Central memory CD8-positive, alpha-beta T cell (primary cell): ENCODE data around the gene NFATC1.

Experiments used
- ATAC-seq: fragments of 150-1000 bp; cut with Tn5 transposase; replicated peaks from 2 replicates; pipeline ENCODE4 v1.10.0; 2022; ENCODE audit warnings: mild to moderate bottlenecking, moderate FRiP score, moderate number of reproducible peaks; ENCODE audit not compliant: poor library complexity, severe bottlenecking; ENCODE audit errors: extremely low read depth
- DNase-seq, 2 donors: peaks; one replicate each; pipeline ENCODE4 v3.0.0; 2021; ENCODE audit warnings: low spot score in 2 of 2
- H3K27ac Mint-ChIP-seq: one replicate; pipeline ENCODE4 v1.8.0; 2022; ENCODE audit warnings: low read depth, mild to moderate bottlenecking, moderate library complexity, mixed read lengths
- H3K27me3 Mint-ChIP-seq: one replicate; pipeline ENCODE4 v1.8.0; 2022; ENCODE audit warnings: mixed read lengths
- H3K36me3 Mint-ChIP-seq: one replicate; pipeline ENCODE4 v1.8.0; 2022; ENCODE audit warnings: mild to moderate bottlenecking, moderate library complexity, mixed read lengths; ENCODE audit not compliant: insufficient read depth
- H3K4me1 Mint-ChIP-seq: one replicate; pipeline ENCODE4 v1.8.0; 2022; ENCODE audit warnings: mixed read lengths
- H3K4me3 Mint-ChIP-seq: one replicate; pipeline ENCODE4 v1.8.0; 2022; ENCODE audit warnings: mild to moderate bottlenecking, moderate library complexity, mixed read lengths
- H3K9me3 Mint-ChIP-seq: one replicate; pipeline ENCODE4 v1.8.0; 2022; ENCODE audit warnings: mixed read lengths

Gene NFATC1

GRCh38 chr18:79490626-79491041, 94.9 kb downstream of the NFATC1 start:
- Mint-ChIP-seq H3K27me3 (no peaks in the 10 kb centered on the region), H3K36me3 (peaks cover 26% of the 10 kb centered on the region), H3K27ac (peak overlapping the region; percentile 89), H3K4me3 (no peak overlapping the region), H3K4me1 (peaks cover 18% of the 10 kb centered on the region), H3K9me3 (no peaks in the 10 kb centered on the region)
- ATAC-seq = no peak
- DNase-seq = no peak

GRCh38 chr18:79491081-79491551, 95.4 kb downstream of the NFATC1 start:
- no peak for DNase-seq
- Mint-ChIP-seq H3K4me1 (peaks cover 18% of the 10 kb centered on the region), H3K27me3 (no peaks in the 10 kb centered on the region), H3K9me3 (no peaks in the 10 kb centered on the region), H3K27ac (peak overlapping the region; percentile 89), H3K36me3 (peaks cover 23% of the 10 kb centered on the region), H3K4me3 (no peak overlapping the region)
- no peak for ATAC-seq

GRCh38 chr18:79493211-79493800, 97.6 kb downstream of the NFATC1 start:
- Mint-ChIP-seq H3K4me3 (no peak overlapping the region), H3K36me3 (peaks cover 11% of the 10 kb centered on the region), H3K4me1 (peaks cover 18% of the 10 kb centered on the region), H3K27me3 (no peaks in the 10 kb centered on the region), H3K27ac (no peak overlapping the region), H3K9me3 (peaks cover 8% of the 10 kb centered on the region)
- DNase-seq (no peak), ATAC-seq (no peak)

GRCh38 chr18:79493801-79494211, 98.1 kb downstream of the NFATC1 start:
- Mint-ChIP-seq H3K9me3 (peaks cover 10% of the 10 kb centered on the region), H3K4me1 (peaks cover 18% of the 10 kb centered on the region), H3K36me3 (peaks cover 8% of the 10 kb centered on the region), H3K27ac (no peak overlapping the region), H3K4me3 (no peak overlapping the region), H3K27me3 (no peaks in the 10 kb centered on the region)
- DNase-seq (no peak), ATAC-seq (no peak)

- H3K27ac Mint-ChIP-seq = no peak overlapping the region
- ATAC-seq (no peak), DNase-seq (no peak)
- H3K9me3 Mint-ChIP-seq = peaks cover 17% of the 10 kb centered on the region
- peaks cover 8% of the 10 kb centered on the region for H3K36me3 Mint-ChIP-seq
- H3K4me3 Mint-ChIP-seq = no peak overlapping the region
- no peaks in the 10 kb centered on the region for H3K27me3 Mint-ChIP-seq
- H3K4me1 Mint-ChIP-seq = peaks cover 18% of the 10 kb centered on the region
Observed at GRCh38 chr18:79494936-79495335, 99.2 kb downstream of the NFATC1 start.

GRCh38 chr18:79495591-79496071, 99.9 kb downstream of the NFATC1 start:
- peaks cover 22% of the 10 kb centered on the region for H3K9me3 Mint-ChIP-seq
- H3K36me3 Mint-ChIP-seq = peaks cover 7% of the 10 kb centered on the region
- ATAC-seq (no peak), DNase-seq (no peak)
- H3K4me3 Mint-ChIP-seq = no peak overlapping the region
- no peaks in the 10 kb centered on the region for H3K27me3 Mint-ChIP-seq
- H3K27ac Mint-ChIP-seq = no peak overlapping the region
- H3K4me1 Mint-ChIP-seq = peaks cover 18% of the 10 kb centered on the region

- Mint-ChIP-seq H3K4me1 (peaks cover 12% of the 10 kb centered on the region), H3K36me3 (peaks cover 7% of the 10 kb centered on the region), H3K9me3 (peaks cover 22% of the 10 kb centered on the region), H3K4me3 (no peak overlapping the region), H3K27me3 (no peaks in the 10 kb centered on the region), H3K27ac (no peak overlapping the region)
- no peak for DNase-seq
- no peak for ATAC-seq
Observed at GRCh38 chr18:79496237-79496977, 100.7 kb downstream of the NFATC1 start.

GRCh38 chr18:79496978-79497637, 101.4 kb downstream of the NFATC1 start:
- Mint-ChIP-seq H3K36me3 (peaks cover 6% of the 10 kb centered on the region), H3K9me3 (peaks cover 22% of the 10 kb centered on the region), H3K27me3 (no peaks in the 10 kb centered on the region), H3K27ac (no peak overlapping the region), H3K4me3 (no peak overlapping the region), H3K4me1 (peaks cover 7% of the 10 kb centered on the region)
- no peak for DNase-seq
- no peak for ATAC-seq

GRCh38 chr18:79497638-79498081, 101.9 kb downstream of the NFATC1 start:
- H3K36me3 Mint-ChIP-seq = peaks cover 6% of the 10 kb centered on the region
- peaks cover 22% of the 10 kb centered on the region for H3K9me3 Mint-ChIP-seq
- no peaks in the 10 kb centered on the region for H3K27me3 Mint-ChIP-seq
- DNase-seq (no peak), ATAC-seq (no peak)
- peaks cover 5% of the 10 kb centered on the region for H3K4me1 Mint-ChIP-seq
- no peak overlapping the region for H3K4me3 Mint-ChIP-seq
- H3K27ac Mint-ChIP-seq = no peak overlapping the region

- ATAC-seq (no peak), DNase-seq (no peak)
- H3K4me1 Mint-ChIP-seq = peaks cover 5% of the 10 kb centered on the region
- H3K9me3 Mint-ChIP-seq = peaks cover 22% of the 10 kb centered on the region
- H3K4me3 Mint-ChIP-seq = no peak overlapping the region
- peaks cover 4% of the 10 kb centered on the region for H3K36me3 Mint-ChIP-seq
- no peak overlapping the region for H3K27ac Mint-ChIP-seq
- H3K27me3 Mint-ChIP-seq = no peaks in the 10 kb centered on the region
Observed at GRCh38 chr18:79498662-79499061, 102.9 kb downstream of the NFATC1 start.

- peaks cover 22% of the 10 kb centered on the region for H3K9me3 Mint-ChIP-seq
- peaks cover 18% of the 10 kb centered on the region for H3K4me1 Mint-ChIP-seq
- H3K4me3 Mint-ChIP-seq = no peak overlapping the region
- H3K27me3 Mint-ChIP-seq = no peaks in the 10 kb centered on the region
- H3K36me3 Mint-ChIP-seq = peaks cover 3% of the 10 kb centered on the region
- H3K27ac Mint-ChIP-seq = no peak overlapping the region
- DNase-seq = no peak
- no peak for ATAC-seq
Observed at GRCh38 chr18:79501006-79501405, 105.3 kb downstream of the NFATC1 start.

GRCh38 chr18:79502782-79503181, 107.1 kb downstream of the NFATC1 start:
- H3K4me1 Mint-ChIP-seq = peaks cover 25% of the 10 kb centered on the region
- H3K27me3 Mint-ChIP-seq = no peaks in the 10 kb centered on the region
- DNase-seq (no peak), ATAC-seq (no peak)
- H3K36me3 Mint-ChIP-seq = peaks cover 3% of the 10 kb centered on the region
- H3K9me3 Mint-ChIP-seq = peaks cover 19% of the 10 kb centered on the region
- H3K27ac Mint-ChIP-seq = no peak overlapping the region
- no peak overlapping the region for H3K4me3 Mint-ChIP-seq
